Liver (tissue), 9 donors: ENCODE results near the gene CFAP221. TPM values are rescaled to one million over a fixed set of nuclear protein-coding genes. Genes with fewer than 3 reads are reported as not detected.

Experiments
- DNase-seq: peaks from one replicate; pipeline ENCODE4 v3.0.0-alpha.2; 2017; ENCODE audit warnings: low spot score
- H3K27ac ChIP-seq, 2 donors: one replicate each; pipeline ENCODE4 v1.7.0; 2013; ENCODE audit warnings: inconsistent platforms in 2 of 2, low read length in 2 of 2, control low read depth in 1 of 2, low read depth in 1 of 2, mild to moderate bottlenecking in 1 of 2
- H3K27me3 ChIP-seq, 4 donors: one replicate each; pipeline versions ENCODE4 v1.6.1 to v1.7.0; 2013; ENCODE audit warnings: low read length in 3 of 4, inconsistent platforms in 1 of 4, mild to moderate bottlenecking in 1 of 4, moderate library complexity in 1 of 4; ENCODE audit not compliant: control insufficient read depth in 4 of 4, insufficient read depth in 4 of 4
- H3K36me3 ChIP-seq, 4 donors: one replicate each; pipeline versions ENCODE4 v1.6.1 to v1.7.0; 2013; ENCODE audit warnings: low read length in 3 of 4, mild to moderate bottlenecking in 3 of 4, low read depth in 1 of 4, moderate library complexity in 1 of 4; ENCODE audit not compliant: control insufficient read depth in 4 of 4, insufficient read depth in 3 of 4
- H3K4me1 ChIP-seq, 4 donors: one replicate each; pipeline versions ENCODE4 v1.6.1 to v1.7.0; 2013; ENCODE audit warnings: low read length in 3 of 4, mild to moderate bottlenecking in 3 of 4, moderate library complexity in 1 of 4; ENCODE audit not compliant: control insufficient read depth in 4 of 4, insufficient read depth in 4 of 4
- H3K4me3 ChIP-seq, 3 donors: one replicate each; pipeline versions ENCODE4 v1.6.1 to v1.7.0; 2013; ENCODE audit warnings: low read length in 3 of 3, control low read depth in 1 of 3, low read depth in 1 of 3, mild to moderate bottlenecking in 1 of 3
- H3K9ac ChIP-seq, 2 donors: one replicate each; pipeline ENCODE4 v1.7.0; 2013; ENCODE audit warnings: low read length in 2 of 2, mild to moderate bottlenecking in 2 of 2, moderate library complexity in 2 of 2, control low read depth in 1 of 2, low read depth in 1 of 2
- H3K9me3 ChIP-seq, 4 donors: one replicate each; pipeline versions ENCODE4 v1.6.1 to v1.7.0; 2013; ENCODE audit warnings: low read length in 3 of 4; ENCODE audit not compliant: control insufficient read depth in 4 of 4
- ATF3 ChIP-seq: IDR thresholded peaks from 2 replicates; pipeline ENCODE4 v1.6.1; 2016; ENCODE audit warnings: antibody characterized with exemption
- CTCF ChIP-seq: fragments of 150-350 bp; IDR thresholded peaks from 2 replicates; pipeline ENCODE4 v1.5.1; 2017; ENCODE audit warnings: improper control_type of control experiment, low read depth, low read length; ENCODE audit not compliant: missing input control
- EGR1 ChIP-seq, 2 donors: IDR thresholded peaks; 2 replicates each; pipeline ENCODE4 v1.6.1; 2016 to 2018; ENCODE audit warnings: antibody characterized with exemption in 2 of 2, low read depth in 2 of 2
- FOXA1 ChIP-seq: IDR thresholded peaks from 2 replicates; pipeline ENCODE4 v1.6.1; 2016; ENCODE audit warnings: antibody characterized with exemption
- FOXA2 ChIP-seq: IDR thresholded peaks from 2 replicates; pipeline ENCODE4 v1.6.1; 2016; ENCODE audit warnings: antibody characterized with exemption
- GABPA ChIP-seq, 2 donors: IDR thresholded peaks in 1 of 2; conservative IDR thresholded peaks in 1 of 2; 2 replicates each; pipeline ENCODE4 v1.6.1; 2016; ENCODE audit warnings: antibody characterized with exemption in 2 of 2, mild to moderate bottlenecking in 1 of 2, moderate library complexity in 1 of 2
- HNF4A ChIP-seq, 2 donors: conservative IDR thresholded peaks; 2 replicates each; pipeline ENCODE4 v1.6.1; 2016; ENCODE audit warnings: antibody characterized with exemption in 2 of 2, mild to moderate bottlenecking in 2 of 2
- HNF4G ChIP-seq: IDR thresholded peaks from 2 replicates; pipeline ENCODE4 v1.6.1; 2016; ENCODE audit warnings: antibody characterized with exemption
- JUND ChIP-seq, 2 donors: IDR thresholded peaks; 2 replicates each; pipeline ENCODE4 v1.6.1; 2016; ENCODE audit warnings: antibody characterized with exemption in 2 of 2
- MAX ChIP-seq: IDR thresholded peaks from 2 replicates; pipeline ENCODE4 v1.6.1; 2016; ENCODE audit warnings: antibody characterized with exemption
- NR2F2 ChIP-seq: IDR thresholded peaks from 2 replicates; pipeline ENCODE4 v1.6.1; 2016; ENCODE audit warnings: antibody characterized with exemption
- RAD21 ChIP-seq, 2 donors: IDR thresholded peaks; 2 replicates each; pipeline ENCODE4 v1.6.1; 2016; ENCODE audit warnings: antibody characterized with exemption in 2 of 2, mild to moderate bottlenecking in 2 of 2
- REST ChIP-seq: IDR thresholded peaks from 2 replicates; pipeline ENCODE4 v1.6.1; 2016; ENCODE audit warnings: antibody characterized with exemption, mild to moderate bottlenecking
- RXRA ChIP-seq, 2 donors: IDR thresholded peaks; 2 replicates each; pipeline ENCODE4 v1.6.1; 2017 to 2018; ENCODE audit warnings: antibody characterized with exemption in 2 of 2, mild to moderate bottlenecking in 1 of 2
- SP1 ChIP-seq: IDR thresholded peaks from 2 replicates; pipeline ENCODE4 v1.6.1; 2018; ENCODE audit warnings: antibody characterized with exemption, mild to moderate bottlenecking
- TAF1 ChIP-seq: conservative IDR thresholded peaks from 2 replicates; pipeline ENCODE4 v1.6.1; 2016; ENCODE audit warnings: antibody characterized with exemption, mild to moderate bottlenecking
- YY1 ChIP-seq: IDR thresholded peaks from 2 replicates; pipeline ENCODE4 v1.6.1; 2016; ENCODE audit warnings: antibody characterized with exemption, mild to moderate bottlenecking
- ZBTB33 ChIP-seq: IDR thresholded peaks from 2 replicates; pipeline ENCODE4 v1.6.1; 2016; ENCODE audit warnings: antibody characterized with exemption
- WGBS: extraction: QIAGEN DNeasy Blood & Tissue Kit; methylation state at CpG from one replicate; pipeline ENCODE4 v1.1.7; 2013; 5-methylcytosine and 5-hydroxymethylcytosine counted together
- polyA plus RNA-seq, 2 donors: library from polyadenylated mRNA; stranded (reverse) in 1 of 2; unstranded in 1 of 2; fragments of 200-250 nt in 1 of 2; fragments of >200 nt in 1 of 2; fragmentation: Nextera tagmentation in 1 of 2; extraction: Ambion mirVana in 1 of 2; gene quantifications; one replicate each; pipeline versions ENCODE4 v1.2.1 to v1.2.3, GENCODE V29; 2013 to 2015
- total RNA-seq, 2 donors: library from RNA; depleted of rRNA; stranded (reverse); fragments of >200 nt; gene quantifications; one replicate each; pipeline ENCODE4 v1.2.3, GENCODE V29; 2014
- donor health status: healthy.
- donor health status: healthy.
- donor health status: healthy.
- donor health status: healthy.
- donor health status: healthy.

The CFAP221 gene
- total and polyA plus RNA-seq, 4 donors = 0.23 to 3.1 (median 1.2) TPM

- WGBS = 90% methylated on average over 3 of the region's 3 CpGs
Measured at GRCh38 chr2:119590873-119591272, 46.6 kb downstream of the CFAP221 start.

GRCh38 chr2:119591523-119591922 lies 47.3 kb downstream of the CFAP221 start:
- Histone ChIP-seq H3K4me3 (no peak overlapping the region), H3K9me3 (no peaks in the 10 kb centered on the region), H3K27me3 (no peaks in the 10 kb centered on the region), H3K4me1 (no peaks in the 10 kb centered on the region), H3K9ac (no peak overlapping the region), H3K36me3 (no peaks in the 10 kb centered on the region), H3K27ac (no peak overlapping the region)
- DNase-seq = no peak
- 94% methylated on average over 3 of the region's 3 CpGs for WGBS
- no peak for TF ChIP-seq RXRA (IDR thresholded peaks at IDR 0.05)
- TF ChIP-seq MAX = no peak
- no peak for TF ChIP-seq CTCF
- TF ChIP-seq FOXA1 = no peak
- no peak for TF ChIP-seq HNF4A (conservative IDR thresholded peaks at IDR 0.05)
- TF ChIP-seq JUND (IDR thresholded peaks at IDR 0.05) = no peak
- TF ChIP-seq TAF1 = no peak
- TF ChIP-seq ATF3 = no peak
- no peak for TF ChIP-seq ZBTB33
- no peak for TF ChIP-seq GABPA (IDR thresholded peaks at IDR 0.05 in 1 of 2, conservative IDR thresholded peaks at IDR 0.05 in 1 of 2)
- TF ChIP-seq SP1 = no peak
- no peak for TF ChIP-seq FOXA2
- TF ChIP-seq RAD21 (IDR thresholded peaks at IDR 0.05) = no peak
- no peak for TF ChIP-seq HNF4G
- TF ChIP-seq EGR1 (IDR thresholded peaks at IDR 0.05; ENCODE audit: low read depth in 2 of 2) = no peak
- TF ChIP-seq YY1 = no peak
- TF ChIP-seq REST = no peak
- no peak for TF ChIP-seq NR2F2

More at GRCh38 chr2:119590873-119591272, 46.6 kb downstream of the CFAP221 start:
- H3K36me3 ChIP-seq = no peaks in the 10 kb centered on the region
- H3K27me3 ChIP-seq = no peaks in the 10 kb centered on the region
- no peak overlapping the region for H3K27ac ChIP-seq
- H3K4me1 ChIP-seq = no peaks in the 10 kb centered on the region
- no peak overlapping the region for H3K4me3 ChIP-seq
- H3K9ac ChIP-seq = no peak overlapping the region
- no peak for DNase-seq
- no peaks in the 10 kb centered on the region for H3K9me3 ChIP-seq
- TF ChIP-seq FOXA1 (no peak), RAD21 (IDR thresholded peaks at IDR 0.05) (no peak), TAF1 (no peak), ATF3 (no peak)
